ENCODE results near the gene CLEC5A. TPM values are rescaled to one million over a fixed set of nuclear protein-coding genes. Genes with fewer than 3 reads are reported as not detected.

Gene CLEC5A
- total RNA-seq, 4 donors from 2014 or later, result 0.47 to 3.3 (median 1.1) TPM

- intact Hi-C loops (cut with DNase I), result no loop called here
- no peak overlapping the region for H3K4me3 ChIP-seq
- DNase-seq, result no peak
- TF ChIP-seq POLR2A (IDR thresholded peaks at IDR 0.05), result no peak
- no peak for TF ChIP-seq CTCF (IDR thresholded peaks at IDR 0.05)
- H3K4me1 ChIP-seq, result no peaks in the 10 kb centered on the region
- WGBS, 2 donors, result 75 to 78% methylated on average over 3 of the region's 3 CpGs
- no peak overlapping the region for H3K27ac ChIP-seq
- no peaks in the 10 kb centered on the region for H3K36me3 ChIP-seq
- H3K9me3 ChIP-seq, result peaks cover 0 to 5% (median 0%) of the 10 kb centered on the region in 3 donors
- H3K27me3 ChIP-seq, result no peaks in the 10 kb centered on the region
Observed at GRCh38 chr7:141949911-141950310, 3.1 kb upstream of the CLEC5A start.

- TF ChIP-seq POLR2A (IDR thresholded peaks at IDR 0.05) (no peak), CTCF (IDR thresholded peaks at IDR 0.05) (no peak)
- WGBS, 2 donors, result 30 to 68% methylated on average over 2 of the region's 2 CpGs
- H3K4me1 ChIP-seq, result no peaks in the 10 kb centered on the region
- DNase-seq, result no peak
- peaks cover 0 to 5% (median 0%) of the 10 kb centered on the region in 3 donors for H3K9me3 ChIP-seq
- H3K4me3 ChIP-seq, result no peak overlapping the region
- H3K27me3 ChIP-seq, result no peaks in the 10 kb centered on the region
- intact Hi-C loops (cut with DNase I), result no loop called here
- H3K36me3 ChIP-seq, result no peaks in the 10 kb centered on the region
- H3K27ac ChIP-seq, result no peak overlapping the region
Observed at GRCh38 chr7:141949451-141949850, 2.7 kb upstream of the CLEC5A start.

GRCh38 chr7:141949021-141949420 lies 2.2 kb upstream of the CLEC5A start:
- intact Hi-C loops (cut with DNase I), result no loop called here

GRCh38 chr7:141945356-141945755 lies 1.4 kb downstream of the CLEC5A start:
- DNase-seq, result no peak
- H3K4me3 ChIP-seq, result no peak overlapping the region
- no peaks in the 10 kb centered on the region for H3K27me3 ChIP-seq
- H3K36me3 ChIP-seq, result no peaks in the 10 kb centered on the region
- 29 to 40% methylated on average over 3 of the region's 3 CpGs for WGBS, 2 donors
- intact Hi-C loops (cut with DNase I), result no loop called here
- TF ChIP-seq CTCF (IDR thresholded peaks at IDR 0.05), result no peak
- TF ChIP-seq POLR2A (IDR thresholded peaks at IDR 0.05), result no peak
- peaks cover 0 to 17% (median 0%) of the 10 kb centered on the region in 3 donors for H3K9me3 ChIP-seq
- no peaks in the 10 kb centered on the region for H3K4me1 ChIP-seq
- H3K27ac ChIP-seq, result no peak overlapping the region

More at GRCh38 chr7:141949021-141949420, 2.2 kb upstream of the CLEC5A start:
- DNase-seq, result no peak
- Histone ChIP-seq H3K4me3 (no peak overlapping the region), H3K36me3 (no peaks in the 10 kb centered on the region), H3K27me3 (no peaks in the 10 kb centered on the region), H3K27ac (no peak overlapping the region), H3K4me1 (no peaks in the 10 kb centered on the region), H3K9me3 (peaks cover 0 to 5% (median 0%) of the 10 kb centered on the region in 3 donors)
- 72 to 76% methylated on average over 2 of the region's 2 CpGs for WGBS, 2 donors
- no peak for TF ChIP-seq POLR2A (IDR thresholded peaks at IDR 0.05)
- no peak for TF ChIP-seq CTCF (IDR thresholded peaks at IDR 0.05)

- no peak for DNase-seq
- intact Hi-C loops (cut with DNase I), result no loop called here
- Histone ChIP-seq H3K9me3 (peaks cover 0 to 17% (median 0%) of the 10 kb centered on the region in 3 donors), H3K27me3 (no peaks in the 10 kb centered on the region), H3K27ac (no peak overlapping the region), H3K36me3 (no peaks in the 10 kb centered on the region), H3K4me3 (no peak overlapping the region), H3K4me1 (no peaks in the 10 kb centered on the region)
- 75 to 78% methylated on average over 3 of the region's 3 CpGs for WGBS, 2 donors
- TF ChIP-seq CTCF (IDR thresholded peaks at IDR 0.05) (no peak), POLR2A (IDR thresholded peaks at IDR 0.05) (no peak)
Observed at GRCh38 chr7:141944811-141945210, 2.0 kb downstream of the CLEC5A start.
